ENCODE data around the gene MKNK1. TPM values are rescaled to one million over a fixed set of nuclear protein-coding genes. Genes with fewer than 3 reads are reported as not detected.

Gene MKNK1
- total and polyA plus RNA-seq, 3 experiments from 2014 or later, result 27.9 to 39.0 (median 32.4) TPM

- Histone ChIP-seq H3K9me3 (ENCODE audit: low read length) (no peaks in the 10 kb centered on the region), H3K4me3 (ENCODE audit: low read length) (no peak overlapping the region), H3K27ac (ENCODE audit: low read depth, low read length) (no peak overlapping the region), H3K36me3 (ENCODE audit: insufficient read depth, low read length) (no peaks in the 10 kb centered on the region), H3K4me1 (ENCODE audit: insufficient read depth, low read length) (peaks cover 5% of the 10 kb centered on the region), H3K27me3 (ENCODE audit: insufficient read depth, low read length, poor library complexity, severe bottlenecking) (no peaks in the 10 kb centered on the region)
- peaks cover 3 to 11% (median 4%) of the 10 kb centered on the region in 3 donors for H3K4me1 Mint-ChIP-seq
- peaks cover 0 to 1% of the 10 kb centered on the region in 2 donors for H3K27me3 Mint-ChIP-seq
- no peaks in the 10 kb centered on the region for H3K9me3 Mint-ChIP-seq
- POLR2A ChIA-PET, result no interaction called here
- CTCF ChIA-PET, result interaction anchor here (1.2 kb wide), 1 partner anchor 20 kb away, joined by 3 read pairs; no protein-coding TSS in a partner anchor
- H3K27ac Mint-ChIP-seq, result peak overlapping the region in 2 of 8 donors; percentile 29 to 56
- H3K36me3 Mint-ChIP-seq, result peaks cover 0 to 22% (median 1%) of the 10 kb centered on the region in 3 donors
- no peak overlapping the region for H3K4me3 Mint-ChIP-seq
- DNase-seq, result no peak
These were observed 49.3 kb downstream of the MKNK1 start for GRCh38 chr1:46554597-46555381.

GRCh38 chr1:46554236-46554596, 49.9 kb downstream of the MKNK1 start:
- Histone ChIP-seq H3K27ac (ENCODE audit: low read depth, low read length) (no peak overlapping the region), H3K36me3 (ENCODE audit: insufficient read depth, low read length) (no peaks in the 10 kb centered on the region), H3K27me3 (ENCODE audit: insufficient read depth, low read length, poor library complexity, severe bottlenecking) (no peaks in the 10 kb centered on the region), H3K9me3 (ENCODE audit: low read length) (no peaks in the 10 kb centered on the region), H3K4me1 (ENCODE audit: insufficient read depth, low read length) (peaks cover 10% of the 10 kb centered on the region), H3K4me3 (ENCODE audit: low read length) (no peak overlapping the region)
- Mint-ChIP-seq H3K9me3 (no peaks in the 10 kb centered on the region), H3K27ac (peak overlapping the region in 2 of 8 donors; percentile 29 to 56), H3K36me3 (peaks cover 0 to 17% (median 0%) of the 10 kb centered on the region in 3 donors), H3K27me3 (peaks cover 2 to 3% of the 10 kb centered on the region in 2 donors), H3K4me3 (no peak overlapping the region), H3K4me1 (peaks cover 9 to 17% (median 10%) of the 10 kb centered on the region in 3 donors)
- POLR2A ChIA-PET, result no interaction called here
- CTCF ChIA-PET, result interaction anchor here (1.2 kb wide), 1 partner anchor 20 kb away, joined by 3 read pairs; no protein-coding TSS in a partner anchor
- no peak for DNase-seq

- Histone ChIP-seq H3K9me3 (ENCODE audit: low read length) (no peaks in the 10 kb centered on the region), H3K36me3 (ENCODE audit: insufficient read depth, low read length) (no peaks in the 10 kb centered on the region), H3K27me3 (ENCODE audit: insufficient read depth, low read length, poor library complexity, severe bottlenecking) (no peaks in the 10 kb centered on the region), H3K27ac (ENCODE audit: low read depth, low read length) (no peak overlapping the region), H3K4me1 (ENCODE audit: insufficient read depth, low read length) (peaks cover 13% of the 10 kb centered on the region), H3K4me3 (ENCODE audit: low read length) (no peak overlapping the region)
- ChIA-PET POLR2A (no interaction called here), CTCF (interaction anchor here (1.2 kb wide), 1 partner anchor 21 kb away, joined by 3 read pairs; no protein-coding TSS in a partner anchor)
- no peak for DNase-seq
- Mint-ChIP-seq H3K36me3 (peaks cover 0 to 11% (median 0%) of the 10 kb centered on the region in 3 donors), H3K27me3 (peaks cover 2 to 4% of the 10 kb centered on the region in 2 donors), H3K9me3 (no peaks in the 10 kb centered on the region), H3K4me3 (no peak overlapping the region), H3K27ac (peak overlapping the region in 3 of 8 donors; percentile 33 to 91 (median 63)), H3K4me1 (peaks cover 11 to 19% (median 12%) of the 10 kb centered on the region in 3 donors)
These were observed 50.6 kb downstream of the MKNK1 start for GRCh38 chr1:46553506-46553905.

- peak overlapping the region in 2 of 8 donors; percentile 55 to 91 for H3K27ac Mint-ChIP-seq
- no peak for DNase-seq
- POLR2A ChIA-PET, result no interaction called here
- H3K27me3 Mint-ChIP-seq, result peaks cover 2 to 9% of the 10 kb centered on the region in 2 donors
- peaks cover 0 to 2% (median 0%) of the 10 kb centered on the region in 3 donors for H3K36me3 Mint-ChIP-seq
- peaks cover 13 to 24% (median 17%) of the 10 kb centered on the region in 3 donors for H3K4me1 Mint-ChIP-seq
- no peaks in the 10 kb centered on the region for H3K27me3 ChIP-seq (ENCODE audit: insufficient read depth, low read length, poor library complexity, severe bottlenecking)
- no peaks in the 10 kb centered on the region for H3K9me3 ChIP-seq (ENCODE audit: low read length)
- no peaks in the 10 kb centered on the region for H3K9me3 Mint-ChIP-seq
- peaks cover 13% of the 10 kb centered on the region for H3K4me1 ChIP-seq (ENCODE audit: insufficient read depth, low read length)
- H3K27ac ChIP-seq (ENCODE audit: low read depth, low read length), result no peak overlapping the region
- no peak overlapping the region for H3K4me3 ChIP-seq (ENCODE audit: low read length)
- H3K4me3 Mint-ChIP-seq, result peak overlapping the region in 1 of 7 donors; percentile 69
- CTCF ChIA-PET, result interaction anchor here (1.2 kb wide), 1 partner anchor 172 kb away, joined by 3 read pairs; no protein-coding TSS in a partner anchor
- H3K36me3 ChIP-seq (ENCODE audit: insufficient read depth, low read length), result no peaks in the 10 kb centered on the region
These were observed 51.5 kb downstream of the MKNK1 start for GRCh38 chr1:46552357-46553237.

- Mint-ChIP-seq H3K4me3 (peak within 1 kb of the TSS in 1 of 7 donors; percentile 56), H3K36me3 (no peaks in the 10 kb centered on the region), H3K4me1 (peaks cover 15 to 24% (median 19%) of the 10 kb centered on the region in 3 donors), H3K9me3 (no peaks in the 10 kb centered on the region), H3K27me3 (peaks cover 4 to 15% of the 10 kb centered on the region in 2 donors), H3K27ac (peak within 1 kb of the TSS in 4 of 8 donors; percentile 66 to 97 (median 78))
- no peaks in the 10 kb centered on the region for H3K9me3 ChIP-seq (ENCODE audit: low read length)
- POLR2A ChIA-PET, result no interaction called here
- DNase-seq, result no peak
- no peak within 1 kb of the TSS for H3K27ac ChIP-seq (ENCODE audit: low read depth, low read length)
- CTCF ChIA-PET, result interaction anchor here (0.6 to 2.1 kb wide), 3 partner anchors 16 to 173 kb away, joined by 3 to 7 read pairs (median 3); a partner anchor contains a TSS
- H3K4me3 ChIP-seq (ENCODE audit: low read length), result no peak within 1 kb of the TSS
- peaks cover 13% of the 10 kb centered on the region for H3K4me1 ChIP-seq (ENCODE audit: insufficient read depth, low read length)
- H3K36me3 ChIP-seq (ENCODE audit: insufficient read depth, low read length), result no peaks in the 10 kb centered on the region
- no peaks in the 10 kb centered on the region for H3K27me3 ChIP-seq (ENCODE audit: insufficient read depth, low read length, poor library complexity, severe bottlenecking)
These were observed 52.4 kb downstream of the MKNK1 start, which contains the start of gene KNCN for GRCh38 chr1:46551597-46552095. Gene KNCN, minus strand, starts transcription at chr1:46551647. Its CDS starts 432 bp downstream, at chr1:46551215.

- H3K36me3 ChIP-seq (ENCODE audit: insufficient read depth, low read length), result no peaks in the 10 kb centered on the region
- H3K27ac ChIP-seq (ENCODE audit: low read depth, low read length), result no peak overlapping the region
- Mint-ChIP-seq H3K4me3 (peak overlapping the region in 1 of 7 donors; percentile 56), H3K27ac (peak overlapping the region in 3 of 8 donors; percentile 63 to 78 (median 63)), H3K27me3 (peaks cover 10 to 24% of the 10 kb centered on the region in 2 donors), H3K9me3 (no peaks in the 10 kb centered on the region), H3K36me3 (no peaks in the 10 kb centered on the region), H3K4me1 (peaks cover 16 to 24% (median 23%) of the 10 kb centered on the region in 3 donors)
- POLR2A ChIA-PET, result no interaction called here
- H3K27me3 ChIP-seq (ENCODE audit: insufficient read depth, low read length, poor library complexity, severe bottlenecking), result no peaks in the 10 kb centered on the region
- peaks cover 13% of the 10 kb centered on the region for H3K4me1 ChIP-seq (ENCODE audit: insufficient read depth, low read length)
- no peak overlapping the region for H3K4me3 ChIP-seq (ENCODE audit: low read length)
- peak in 1 of 5 donors; percentile 42 for DNase-seq
- no peaks in the 10 kb centered on the region for H3K9me3 ChIP-seq (ENCODE audit: low read length)
- CTCF ChIA-PET, result interaction anchor here (1.2 to 2.1 kb wide), 3 partner anchors 16 to 174 kb away, joined by 3 to 7 read pairs (median 4); a partner anchor contains a TSS
These were observed 53.3 kb downstream of the MKNK1 start for GRCh38 chr1:46550751-46551231.
